ENCODE results near the gene ATP1A1.

ATP1A1 gene

DNA sequence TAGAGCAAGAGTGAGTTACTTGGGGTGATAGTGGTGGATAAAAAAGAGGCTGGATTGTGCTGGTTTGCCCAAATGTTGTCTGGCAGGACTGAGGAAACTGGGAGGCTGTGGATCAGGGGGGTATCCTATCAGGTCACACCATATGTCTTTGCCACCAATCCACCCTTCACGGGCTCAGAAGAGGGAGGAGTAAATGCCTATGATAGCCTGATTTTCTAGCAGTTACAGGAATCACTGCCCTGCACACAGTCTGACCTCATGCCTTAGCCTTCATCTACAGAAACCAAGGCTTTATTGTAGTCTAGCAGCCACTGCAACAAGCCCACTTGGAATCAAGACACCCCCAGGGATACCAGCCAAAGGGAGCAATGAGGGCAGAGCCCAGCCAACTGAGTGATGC, 51.8 kb downstream of the ATP1A1 start:
- TF ChIP-seq, protein P1, sequence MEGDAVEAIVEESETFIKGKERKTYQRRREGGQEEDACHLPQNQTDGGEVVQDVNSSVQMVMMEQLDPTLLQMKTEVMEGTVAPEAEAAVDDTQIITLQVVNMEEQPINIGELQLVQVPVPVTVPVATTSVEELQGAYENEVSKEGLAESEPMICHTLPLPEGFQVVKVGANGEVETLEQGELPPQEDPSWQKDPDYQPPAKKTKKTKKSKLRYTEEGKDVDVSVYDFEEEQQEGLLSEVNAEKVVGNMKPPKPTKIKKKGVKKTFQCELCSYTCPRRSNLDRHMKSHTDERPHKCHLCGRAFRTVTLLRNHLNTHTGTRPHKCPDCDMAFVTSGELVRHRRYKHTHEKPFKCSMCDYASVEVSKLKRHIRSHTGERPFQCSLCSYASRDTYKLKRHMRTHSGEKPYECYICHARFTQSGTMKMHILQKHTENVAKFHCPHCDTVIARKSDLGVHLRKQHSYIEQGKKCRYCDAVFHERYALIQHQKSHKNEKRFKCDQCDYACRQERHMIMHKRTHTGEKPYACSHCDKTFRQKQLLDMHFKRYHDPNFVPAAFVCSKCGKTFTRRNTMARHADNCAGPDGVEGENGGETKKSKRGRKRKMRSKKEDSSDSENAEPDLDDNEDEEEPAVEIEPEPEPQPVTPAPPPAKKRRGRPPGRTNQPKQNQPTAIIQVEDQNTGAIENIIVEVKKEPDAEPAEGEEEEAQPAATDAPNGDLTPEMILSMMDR (IDR thresholded peaks at IDR 0.05; ENCODE audit: low read length, missing control alignments), result no peak
- H3K4me3 ChIP-seq (replicated peaks; ENCODE audit: low read depth, low read length), result no peak overlapping the region
- no peak for DNase-seq (ENCODE audit: low read depth)

DNA sequence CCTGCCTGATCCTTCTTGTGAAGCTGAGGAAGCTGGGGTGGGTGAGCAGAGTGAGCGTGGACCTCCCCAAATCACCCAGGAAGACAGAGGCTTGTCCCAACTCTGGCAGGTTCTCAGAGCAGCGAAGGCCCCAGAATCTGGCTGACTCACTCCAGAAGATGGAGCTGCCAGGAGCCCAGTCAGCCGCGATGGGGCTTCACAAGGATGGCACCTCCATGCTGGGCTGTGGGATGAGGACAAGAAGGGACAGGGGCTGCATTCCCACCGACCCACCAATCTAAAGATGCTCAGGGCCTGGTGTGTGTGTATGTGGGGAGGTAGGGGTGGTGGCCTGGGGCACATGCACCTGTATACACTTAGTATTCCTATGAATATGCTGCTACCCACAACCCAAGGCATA, 52.9 kb downstream of the ATP1A1 start:
- DNase-seq (ENCODE audit: low read depth), result no peak
- H3K4me3 ChIP-seq (replicated peaks; ENCODE audit: low read depth, low read length), result no peak overlapping the region
- TF ChIP-seq, protein P1 (IDR thresholded peaks at IDR 0.05; ENCODE audit: low read length, missing control alignments), result no peak

DNA sequence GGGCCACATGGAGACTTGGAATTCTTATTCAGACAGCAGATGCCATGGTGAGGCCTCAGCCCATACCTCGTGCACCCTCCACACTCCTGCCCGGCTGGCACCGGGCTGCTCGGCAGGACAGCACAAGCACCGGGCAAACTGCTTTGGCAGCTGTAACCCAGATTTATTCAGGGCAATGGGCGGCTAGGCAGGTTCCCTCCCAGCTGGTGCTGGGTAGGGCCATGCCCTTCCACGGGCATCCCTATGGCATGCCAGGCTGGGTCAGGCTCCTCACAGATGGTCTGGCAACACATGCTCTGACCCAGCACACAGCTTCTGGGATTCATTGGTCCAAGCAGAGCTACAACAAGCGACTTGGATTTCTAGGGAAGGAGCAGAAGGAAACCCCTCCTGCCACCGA, 53.4 kb downstream of the ATP1A1 start:
- H3K4me3 ChIP-seq (replicated peaks; ENCODE audit: low read depth, low read length), result no peak overlapping the region
- TF ChIP-seq, protein P1 (IDR thresholded peaks at IDR 0.05; ENCODE audit: low read length, missing control alignments), result no peak
- DNase-seq (ENCODE audit: low read depth), result no peak

DNA sequence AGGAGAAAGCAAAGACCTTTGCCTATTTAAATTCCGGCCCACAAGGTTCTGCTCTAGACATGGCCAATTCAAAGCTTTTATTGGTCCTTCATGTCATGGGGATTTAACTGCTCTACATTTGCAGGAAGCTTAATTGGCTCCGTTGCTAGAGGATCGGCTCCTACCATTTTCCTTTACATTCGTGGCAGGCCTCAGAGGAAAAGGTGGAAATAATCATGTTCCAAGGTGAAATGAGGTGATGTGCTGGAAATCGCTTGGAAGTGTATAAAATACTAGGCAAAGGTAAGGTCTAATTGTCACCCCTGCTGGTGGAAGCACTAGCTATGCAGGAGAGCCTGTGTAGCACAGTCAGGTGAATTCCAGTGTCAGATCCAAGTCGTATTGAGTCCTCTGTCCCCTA, 55.5 kb downstream of the ATP1A1 start:
- no peak overlapping the region for H3K4me3 ChIP-seq (replicated peaks; ENCODE audit: low read depth, low read length)
- no peak for DNase-seq (ENCODE audit: low read depth)
- TF ChIP-seq, protein P1 (IDR thresholded peaks at IDR 0.05; ENCODE audit: low read length, missing control alignments), result no peak

DNA sequence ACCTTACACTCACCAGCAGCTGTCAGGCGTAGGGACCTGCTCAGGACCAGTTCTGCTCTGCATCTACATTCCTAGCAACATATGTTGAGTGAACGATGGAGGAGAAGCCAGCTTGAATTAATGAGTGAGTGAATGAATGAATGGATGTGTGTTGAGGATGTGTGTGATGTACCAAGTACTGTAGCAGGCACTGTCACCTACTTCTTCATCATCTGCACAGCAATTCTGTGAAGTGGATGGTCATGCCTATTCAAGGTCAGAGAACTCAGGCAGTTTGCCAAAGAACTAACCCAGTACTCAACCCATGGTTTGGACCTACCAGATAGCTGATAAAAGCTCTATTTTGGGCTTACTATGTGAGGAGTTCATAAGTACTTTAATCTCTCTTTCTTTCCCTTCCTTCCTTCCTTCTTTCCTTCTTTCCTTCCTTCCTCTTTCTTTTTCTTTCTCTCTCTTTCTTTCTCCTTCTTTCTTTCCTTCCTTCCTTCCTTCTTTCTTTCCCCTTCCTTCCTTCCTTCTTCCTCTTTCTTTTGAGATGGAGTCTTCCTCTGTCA, 56.9 kb downstream of the ATP1A1 start:
- no peak overlapping the region for H3K4me3 ChIP-seq (replicated peaks; ENCODE audit: low read depth, low read length)
- DNase-seq (ENCODE audit: low read depth), result no peak
- TF ChIP-seq, protein P1 (IDR thresholded peaks at IDR 0.05; ENCODE audit: low read length, missing control alignments), result no peak

DNA sequence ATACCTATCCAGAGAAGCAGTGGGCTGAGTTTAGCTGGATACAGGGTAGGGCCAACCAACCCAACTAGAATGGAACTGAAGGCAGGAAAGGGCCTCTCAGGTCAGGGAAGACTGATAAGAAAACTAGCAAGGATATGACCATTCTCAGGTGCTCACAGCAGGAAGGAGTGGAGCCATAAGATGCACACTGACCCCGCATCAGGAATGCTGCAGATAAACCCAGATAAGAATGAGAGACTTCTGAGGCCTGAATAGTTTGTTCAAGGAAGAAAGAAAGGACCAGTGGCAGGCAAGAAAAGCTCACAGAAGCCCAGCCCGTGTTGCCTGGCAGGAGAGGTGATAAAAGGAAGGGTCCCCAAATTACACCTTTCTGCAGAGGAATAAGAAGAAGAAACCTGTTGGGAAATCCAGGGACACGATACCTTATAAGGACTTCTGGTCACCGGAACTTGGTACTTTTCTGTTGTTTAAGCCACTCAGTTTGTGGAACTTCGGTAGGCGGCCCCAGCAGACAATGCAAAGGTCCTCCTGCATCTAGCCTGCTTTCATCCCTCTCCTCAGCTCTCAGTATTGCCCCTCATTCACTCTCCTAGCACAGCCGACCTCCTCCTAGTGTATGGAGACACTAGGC, 58.9 kb downstream of the ATP1A1 start:
- TF ChIP-seq, protein P1 (IDR thresholded peaks at IDR 0.05; ENCODE audit: low read length, missing control alignments), result no peak
- no peak overlapping the region for H3K4me3 ChIP-seq (replicated peaks; ENCODE audit: low read depth, low read length)
- DNase-seq (ENCODE audit: low read depth), result no peak
